ENCODE data around the gene GOLGA8S.
"Not testable (repeated sequence)": the region's sequence is repeated elsewhere in the genome, so short reads cannot be mapped to it uniquely, and the experiment has no call there.

The GOLGA8S gene, protein sequence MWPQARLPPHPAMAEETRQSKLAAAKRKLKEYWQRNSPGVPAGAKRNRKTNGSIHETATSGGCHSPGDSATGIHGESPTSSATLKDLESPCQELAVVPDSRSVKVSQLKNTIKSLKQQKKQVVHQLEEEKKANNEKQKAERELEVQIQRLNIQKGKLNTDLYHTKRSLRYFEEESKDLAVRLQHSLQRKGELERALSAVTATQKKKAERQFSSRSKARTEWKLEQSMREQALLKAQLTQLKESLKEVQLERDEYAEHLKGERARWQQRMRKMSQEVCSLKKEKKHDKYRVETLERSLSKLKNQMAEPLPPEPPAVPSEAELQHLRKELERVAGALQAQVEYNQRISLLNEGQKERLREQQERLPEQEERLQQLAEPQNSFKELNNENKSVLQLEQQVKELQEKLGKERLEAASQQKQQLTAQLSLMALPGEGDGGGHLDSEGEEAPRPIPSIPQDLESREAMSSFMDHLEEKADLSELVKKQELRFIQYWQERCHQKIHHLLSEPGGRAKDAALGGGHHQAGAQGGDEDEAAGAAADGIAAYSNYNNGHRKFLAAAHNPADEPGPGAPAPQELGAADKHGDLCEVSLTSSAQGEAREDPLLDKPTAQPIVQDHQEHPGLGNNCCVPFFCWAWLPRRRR

DNA sequence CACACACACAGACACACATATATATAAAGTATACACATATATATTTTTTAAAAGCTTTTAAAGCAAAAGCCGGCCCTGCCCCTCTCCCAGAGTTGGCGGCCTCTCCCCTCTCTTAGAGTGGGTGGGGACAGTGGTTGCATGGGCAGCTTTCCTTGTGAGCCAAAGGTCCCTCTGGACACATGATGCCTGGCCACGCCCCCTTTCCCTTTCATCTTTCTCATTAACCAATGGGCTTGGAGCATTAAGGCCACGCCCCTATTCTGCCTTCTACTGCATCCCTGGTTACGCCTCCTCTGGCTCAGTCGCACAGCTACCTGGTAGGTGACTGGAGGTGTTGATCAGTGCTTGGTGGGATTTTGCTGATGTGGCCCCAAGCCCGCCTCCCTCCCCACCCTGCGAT is at the start of gene GOLGA8S:
GOLGA8S (plus strand) TSS at position 301 of the 400 bp plus-strand sequence; CDS start at position 363, 62 bp downstream.
- not testable (repeated sequence) for DNase-seq

- DNase-seq = not testable (repeated sequence)
Observed at GRCh38 chr15:23304805-23305204, 49.7 kb upstream of the GOLGA8S start.

- not testable (repeated sequence) for DNase-seq
Observed at GRCh38 chr15:23305921-23306320, 48.6 kb upstream of the GOLGA8S start.

DNA sequence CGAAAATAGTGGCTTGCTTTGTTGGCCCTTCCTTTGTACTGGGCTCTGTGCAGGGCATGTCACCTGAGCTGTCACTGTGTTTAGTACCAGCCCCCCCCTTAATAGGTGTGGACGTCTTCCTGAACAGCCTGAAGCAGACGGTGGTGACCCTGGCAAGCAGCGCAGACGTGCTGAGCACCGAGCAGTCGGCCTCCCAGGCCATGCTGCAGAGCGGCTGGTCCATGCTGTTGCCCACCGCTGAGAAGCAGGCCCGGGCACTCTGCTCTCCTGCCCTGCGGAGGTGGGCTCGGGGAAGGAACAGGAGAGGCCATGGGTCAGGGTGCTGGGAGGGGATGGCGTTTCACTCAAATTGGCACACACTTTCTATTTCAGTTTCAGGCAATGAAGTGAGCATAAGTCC is 43.3 kb upstream of the GOLGA8S start:
- not testable (repeated sequence) for DNase-seq

DNA sequence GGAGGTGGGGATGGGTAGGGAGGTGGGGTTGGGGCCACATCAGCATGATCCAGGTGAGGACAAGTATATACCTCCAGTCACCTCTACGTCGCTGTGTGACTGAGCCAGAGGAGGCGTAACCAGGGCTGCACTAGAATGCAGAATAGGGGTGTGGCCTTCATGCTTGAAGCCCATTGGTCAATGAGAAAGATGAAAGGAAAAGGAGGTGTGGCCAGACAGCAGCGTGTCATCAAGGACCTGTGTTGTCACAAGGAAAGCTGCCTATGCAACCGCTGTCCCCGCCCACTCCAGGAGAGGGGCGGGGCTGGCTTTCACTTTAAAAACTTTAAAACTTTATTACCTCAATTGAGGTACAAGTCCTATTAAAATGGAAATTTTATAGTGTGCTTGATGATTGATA is 20.5 kb upstream of the GOLGA8S start, which contains the start of gene GOLGA6L26:
GOLGA6L26 (minus strand) TSS at position 101 of the 400 bp plus-strand sequence; CDS start at position 40, 61 bp downstream.
- not testable (repeated sequence) for DNase-seq

- not testable (repeated sequence) for DNase-seq
Observed at GRCh38 chr15:23362622-23363021, 8.1 kb downstream of the GOLGA8S start.

- DNase-seq = not testable (repeated sequence)
Observed at GRCh38 chr15:23364261-23364660, 9.7 kb downstream of the GOLGA8S start.

DNA sequence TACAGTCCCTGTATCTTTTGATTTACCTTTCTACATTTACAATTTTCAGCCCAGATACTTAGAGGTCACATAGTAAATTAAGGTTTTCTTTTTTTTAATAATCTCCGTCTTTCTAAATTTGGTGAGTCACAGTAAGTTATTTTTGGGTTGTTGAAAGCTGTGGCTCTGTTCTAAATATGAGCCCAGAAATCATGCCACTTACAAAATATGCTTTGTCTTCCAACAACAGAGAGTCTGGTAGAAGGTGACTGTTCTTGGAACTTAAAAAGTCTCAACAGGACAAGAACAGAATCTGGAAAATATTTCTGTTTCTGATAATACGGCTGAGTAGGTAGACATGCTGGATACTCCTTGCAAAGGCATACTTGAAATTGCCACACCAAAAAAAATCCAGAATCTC is 16.0 kb downstream of the GOLGA8S start:
- no peak for DNase-seq

DNA sequence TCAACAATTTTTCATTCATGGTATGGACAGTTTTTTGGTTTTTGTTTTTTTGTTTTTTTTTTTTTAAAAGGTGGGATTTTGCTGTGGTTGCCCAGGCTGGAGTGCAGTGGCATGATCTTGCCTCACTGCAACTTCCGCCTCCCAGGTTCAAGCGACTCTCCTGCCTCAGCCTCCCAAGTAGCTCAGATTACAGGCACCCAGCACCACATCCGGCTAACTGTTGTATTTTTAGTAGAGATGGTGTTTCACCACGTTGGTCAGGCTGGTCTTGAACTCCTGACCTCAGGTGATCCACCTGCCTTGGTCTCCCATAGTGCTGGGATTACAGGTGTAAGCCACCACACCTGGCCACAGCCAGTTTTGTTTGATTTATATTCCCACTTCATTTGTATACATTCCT is 16.6 kb downstream of the GOLGA8S start:
- DNase-seq = not testable (repeated sequence)

GRCh38 chr15:23371868-23372267 is 17.3 kb downstream of the GOLGA8S start:
- DNase-seq = not testable (repeated sequence)

DNA sequence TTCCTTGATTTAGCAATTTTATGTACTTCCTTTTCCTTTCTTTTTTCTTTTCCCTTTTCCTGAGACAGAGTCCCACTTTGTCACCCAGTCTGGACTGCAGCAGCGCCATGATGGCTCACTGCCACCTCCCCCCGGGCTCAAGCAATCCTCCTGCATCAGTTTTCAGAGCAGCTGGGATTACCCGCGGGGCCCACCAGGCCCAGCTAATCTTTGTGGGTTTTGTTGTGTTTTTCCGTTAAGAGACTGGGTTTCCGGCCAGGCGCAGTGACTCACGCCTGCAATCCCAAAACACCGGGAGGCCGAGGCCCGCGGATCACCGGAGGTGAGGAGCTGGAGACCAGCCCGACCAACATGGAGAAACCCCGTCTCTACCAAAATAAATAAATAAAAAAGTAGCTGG is 17.7 kb downstream of the GOLGA8S start:
- no peak for DNase-seq

GRCh38 chr15:23372891-23373600 is 18.5 kb downstream of the GOLGA8S start:
- not testable (repeated sequence) for DNase-seq

GRCh38 chr15:23374226-23374625 is 19.7 kb downstream of the GOLGA8S start:
- not testable (repeated sequence) for DNase-seq

GRCh38 chr15:23378946-23379345 is 24.4 kb downstream of the GOLGA8S start:
- DNase-seq = not testable (repeated sequence)

DNA sequence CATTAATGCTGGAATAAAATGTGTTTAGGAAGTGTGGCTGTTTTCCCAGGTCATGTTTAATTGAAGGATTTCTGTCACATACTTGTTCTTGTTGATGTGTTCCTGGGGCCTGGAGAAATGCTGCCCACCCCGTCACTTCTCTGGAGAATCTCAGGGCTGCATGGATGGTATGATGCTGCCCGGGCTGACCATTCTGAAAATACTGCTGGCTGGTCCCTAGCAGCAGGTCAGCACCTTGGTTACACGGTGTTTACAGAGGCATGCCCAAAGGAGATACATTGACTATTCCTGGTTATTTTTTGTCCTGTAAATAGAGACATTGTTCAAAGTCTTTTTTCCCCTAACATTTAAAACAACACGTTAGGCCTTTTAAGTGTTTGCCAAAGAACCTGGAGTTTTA is 26.2 kb downstream of the GOLGA8S start:
- not testable (repeated sequence) for DNase-seq

DNA sequence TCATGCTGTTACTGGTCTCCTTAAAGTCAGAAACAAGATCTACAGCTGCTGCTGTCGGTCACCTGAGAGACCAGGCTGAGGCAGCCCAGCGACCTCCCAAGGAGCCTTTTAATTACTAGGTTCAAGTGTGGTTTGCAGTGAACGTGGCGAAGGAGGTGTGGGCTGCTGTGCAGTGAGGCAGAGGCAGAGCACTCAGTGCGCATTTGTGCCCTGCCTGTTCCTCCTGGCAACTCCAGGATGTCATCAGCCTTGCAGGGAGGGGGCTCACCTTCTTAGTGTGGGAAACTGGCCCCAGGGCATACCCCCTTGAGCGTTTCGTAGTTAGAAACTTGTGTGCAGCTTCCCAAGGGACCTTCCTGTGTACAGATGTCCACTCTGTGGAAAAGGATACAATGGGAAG is 26.6 kb downstream of the GOLGA8S start:
- DNase-seq = not testable (repeated sequence)

- no peak for DNase-seq
Observed at GRCh38 chr15:23384371-23384770, 29.8 kb downstream of the GOLGA8S start.

GRCh38 chr15:23385886-23386430 is 31.4 kb downstream of the GOLGA8S start:
- DNase-seq = no peak

GRCh38 chr15:23387621-23388190 is 33.2 kb downstream of the GOLGA8S start:
- no peak for DNase-seq

GRCh38 chr15:23395030-23395692 is 40.6 kb downstream of the GOLGA8S start:
- DNase-seq = no peak

- DNase-seq = no peak
Observed at GRCh38 chr15:23395832-23396231, 41.3 kb downstream of the GOLGA8S start.

DNA sequence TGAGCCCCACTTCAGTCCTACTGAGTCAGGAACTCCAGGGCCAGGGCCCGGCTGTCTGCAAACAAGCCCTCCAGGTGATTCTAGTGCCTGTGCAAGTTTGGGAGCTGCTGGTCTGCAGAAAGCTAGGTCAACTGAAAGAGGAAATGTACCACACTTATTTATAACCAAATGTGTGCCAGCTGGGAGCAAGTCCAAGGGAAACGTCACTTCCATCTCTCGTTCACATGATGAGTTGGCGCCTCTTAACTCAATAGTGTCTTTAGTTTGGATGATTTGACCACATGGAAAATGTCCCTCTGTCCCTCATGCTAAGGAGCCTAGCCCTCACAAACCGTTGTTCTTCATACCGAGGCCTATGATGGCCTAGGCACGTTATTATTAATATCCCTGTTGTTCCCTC is 43.2 kb downstream of the GOLGA8S start:
- no peak for DNase-seq

Data from NCI-H2171 (cell line).